ENCODE measurements around the gene CST3. TPM values are rescaled to one million over a fixed set of nuclear protein-coding genes. Genes with fewer than 3 reads are reported as not detected.

Gene CST3
- total RNA-seq, 2 donors from 2014 or later: 1,107 to 2,392 TPM

- Histone ChIP-seq H3K27ac (no peak overlapping the region), H3K9me3 (no peaks in the 10 kb centered on the region), H3K27me3 (replicated peaks; ENCODE audit: insufficient read depth) (no peaks in the 10 kb centered on the region), H3K4me1 (ENCODE audit: control insufficient read depth in 1 of 2, low read depth in 2 of 2) (no peaks in the 10 kb centered on the region), H3K4me3 (no peak overlapping the region), H3K36me3 (no peaks in the 10 kb centered on the region)
- DNase-seq (ENCODE audit: low spot score) (no peak), ATAC-seq (ENCODE audit: insufficient number of reproducible peaks, low FRiP score, low read depth) (no peak)
- TF ChIP-seq CTCF (IDR thresholded peaks at IDR 0.05): no peak
Measured at GRCh38 chr20:23586735-23587525, 50.8 kb downstream of the CST3 start.

- no peaks in the 10 kb centered on the region for H3K36me3 ChIP-seq
- no peak for ATAC-seq (ENCODE audit: insufficient number of reproducible peaks, low FRiP score, low read depth)
Measured at GRCh38 chr20:23585808-23586734, 51.7 kb downstream of the CST3 start.

GRCh38 chr20:23585449-23585807 lies 52.3 kb downstream of the CST3 start:
- Histone ChIP-seq H3K4me3 (no peak overlapping the region), H3K27me3 (replicated peaks; ENCODE audit: insufficient read depth) (no peaks in the 10 kb centered on the region), H3K4me1 (ENCODE audit: control insufficient read depth in 1 of 2, low read depth in 2 of 2) (no peaks in the 10 kb centered on the region), H3K27ac (no peak overlapping the region), H3K9me3 (no peaks in the 10 kb centered on the region), H3K36me3 (no peaks in the 10 kb centered on the region)
- no peak for DNase-seq (ENCODE audit: low spot score)
- ATAC-seq (ENCODE audit: insufficient number of reproducible peaks, low FRiP score, low read depth): no peak
- TF ChIP-seq CTCF (IDR thresholded peaks at IDR 0.05): no peak

More at GRCh38 chr20:23585808-23586734, 51.7 kb downstream of the CST3 start:
- H3K27ac ChIP-seq: no peak overlapping the region
- no peak overlapping the region for H3K4me3 ChIP-seq
- no peak for DNase-seq (ENCODE audit: low spot score)
- H3K27me3 ChIP-seq (replicated peaks; ENCODE audit: insufficient read depth): no peaks in the 10 kb centered on the region
- H3K4me1 ChIP-seq (ENCODE audit: control insufficient read depth in 1 of 2, low read depth in 2 of 2): no peaks in the 10 kb centered on the region
- no peak for TF ChIP-seq CTCF (IDR thresholded peaks at IDR 0.05)
- H3K9me3 ChIP-seq: no peaks in the 10 kb centered on the region

- DNase-seq (ENCODE audit: low spot score): no peak
- no peak overlapping the region for H3K27ac ChIP-seq
- ATAC-seq (ENCODE audit: insufficient number of reproducible peaks, low FRiP score, low read depth): no peak
- H3K4me3 ChIP-seq: no peak overlapping the region
- H3K4me1 ChIP-seq (ENCODE audit: control insufficient read depth in 1 of 2, low read depth in 2 of 2): no peaks in the 10 kb centered on the region
- no peaks in the 10 kb centered on the region for H3K9me3 ChIP-seq
- H3K27me3 ChIP-seq (replicated peaks; ENCODE audit: insufficient read depth): no peaks in the 10 kb centered on the region
- no peak for TF ChIP-seq CTCF (IDR thresholded peaks at IDR 0.05)
- H3K36me3 ChIP-seq: no peaks in the 10 kb centered on the region
Measured at GRCh38 chr20:23584434-23585199, 53.1 kb downstream of the CST3 start.

Other genes with a start within 250 kb of the CST3 start
- gene NAPB, start 216.5 kb downstream of the CST3 start, total RNA-seq: 10 to 100 TPM; 10.2 to 17.1 TPM
- not detected for gene CSTL1, start 198.3 kb downstream of the CST3 start, total RNA-seq
- gene CST11, start 185.1 kb downstream of the CST3 start, total RNA-seq: not detected
- not detected for gene CST8, start 146.8 kb downstream of the CST3 start, total RNA-seq
- gene CST9L, start 69.5 kb downstream of the CST3 start, total RNA-seq: not detected
- gene CST9, start 32.0 kb downstream of the CST3 start, total RNA-seq: not detected
- gene CST4, start 51.1 kb upstream of the CST3 start, total RNA-seq: not detected
- gene CST1, start 113.0 kb upstream of the CST3 start, total RNA-seq: not detected
- gene CST2, start 188.8 kb upstream of the CST3 start, total RNA-seq: not detected
- not detected for gene CST5, start 241.8 kb upstream of the CST3 start, total RNA-seq